Endothelial cell of umbilical vein (primary cell): ENCODE data around the gene IMPA2. TPM values are rescaled to one million over a fixed set of nuclear protein-coding genes. Genes with fewer than 3 reads are reported as not detected.

ENCODE experiments used
- BruUV-seq: library from RNA; stranded (reverse); fragments of 400-500 nt; replicated peaks from 2 replicates; lab custom pipeline; 2021; lab: Mats Ljungman, UMichigan
- CTCF ChIA-PET: fragments of 300-600, 350-600 bp; sonication (Branson Sonifier 250); formaldehyde crosslinking; loops from one replicate; lab custom pipeline; 2021; ENCODE audit warnings: antibody characterized with exemption, inconsistent platforms; lab: Charles Lee
- POLR2A ChIA-PET: fragments of 300-600, 350-600 bp; sonication (Branson Sonifier 250); formaldehyde crosslinking; loops from one replicate; lab custom pipeline; 2021; ENCODE audit warnings: antibody characterized with exemption, inconsistent platforms; lab: Charles Lee
- DNase-seq: peaks from one replicate; pipeline ENCODE4 v3.0.0-alpha.2; 2011; ENCODE audit warnings: low read depth, low spot score
- FAIRE-seq: peaks from 2 replicates; lab custom pipeline; 2011; peaks lifted over from hg19 to GRCh38; lab: Jason Lieb, UNC
- H2AFZ ChIP-seq: 2 replicates; pipeline ENCODE4 v1.6.0; 2012; ENCODE audit warnings: low read depth, low read length, control low read depth, inconsistent platforms
- H3K27ac ChIP-seq: 2 replicates; pipeline ENCODE4 v1.5.1; 2011; ENCODE audit warnings: low read depth, mild to moderate bottlenecking, control low read depth, low read length, moderate library complexity; ENCODE audit not compliant: insufficient read depth
- H3K27me3 ChIP-seq, 2 experiments: 2 replicates each; pipeline versions ENCODE4 v1.6.0 to v1.6.1; 2011; ENCODE audit warnings: low read length in 2 of 2, mixed read lengths in 1 of 2; ENCODE audit not compliant: control insufficient read depth in 2 of 2, insufficient read depth in 2 of 2
- H3K36me3 ChIP-seq, 2 experiments: 2 replicates in 1 of 2; 3 replicates in 1 of 2; pipeline ENCODE4 v1.5.1; 2011; ENCODE audit warnings: low read length in 2 of 2, mild to moderate bottlenecking in 1 of 2, moderate library complexity in 1 of 2; ENCODE audit not compliant: control insufficient read depth in 2 of 2, insufficient read depth in 2 of 2; ENCODE audit errors: extremely low read depth in 1 of 2
- H3K4me1 ChIP-seq: 3 replicates; pipeline ENCODE4 v1.5.1; 2011; ENCODE audit warnings: mild to moderate bottlenecking, low read length; ENCODE audit not compliant: control insufficient read depth, insufficient read depth; ENCODE audit errors: extremely low read depth
- H3K4me2 ChIP-seq: 2 replicates; pipeline ENCODE4 v1.6.1; 2011; ENCODE audit warnings: low read length, control low read depth, mixed read lengths; ENCODE audit not compliant: insufficient read depth
- H3K4me3 ChIP-seq, 3 experiments: fragments of 200-600 bp in 1 of 3; sonication (generic), shearing (Covaris generic) in 1 of 3; replicated peaks in 1 of 3; 2 replicates each; pipeline ENCODE4 v1.5.1; 2011 to 2016; ENCODE audit warnings: control low read depth in 3 of 3, low read length in 3 of 3, mild to moderate bottlenecking in 2 of 3, inconsistent platforms in 1 of 3, low read depth in 1 of 3, moderate library complexity in 1 of 3; ENCODE audit not compliant: insufficient read depth in 1 of 3
- H3K79me2 ChIP-seq: 2 replicates; pipeline ENCODE4 v1.6.0; 2012; ENCODE audit warnings: low read length, inconsistent platforms; ENCODE audit not compliant: control insufficient read depth, insufficient read depth
- H3K9ac ChIP-seq: replicated peaks from 2 replicates; pipeline ENCODE3; 2011; ENCODE audit warnings: low read length, control low read depth; ENCODE audit not compliant: insufficient read depth; ENCODE audit errors: extremely low read depth
- H3K9me1 ChIP-seq: replicated peaks from 3 replicates; pipeline ENCODE4 v1.6.0; 2011; ENCODE audit warnings: mild to moderate bottlenecking, low read length; ENCODE audit not compliant: control insufficient read depth, insufficient read depth; ENCODE audit errors: extremely low read depth
- H3K9me3 ChIP-seq: replicated peaks from 2 replicates; pipeline ENCODE4 v1.5.1; 2012; ENCODE audit warnings: low read length, inconsistent platforms; ENCODE audit not compliant: control insufficient read depth, insufficient read depth
- H4K20me1 ChIP-seq: replicated peaks from 2 replicates; pipeline ENCODE3; 2011; ENCODE audit warnings: mild to moderate bottlenecking, low read length; ENCODE audit not compliant: control insufficient read depth, insufficient read depth; ENCODE audit errors: extremely low read depth
- CTCF ChIP-seq, 2 donors: IDR thresholded peaks; 1 replicate in 1 of 2; 2 replicates in 1 of 2; pipeline ENCODE4 v1.5.1; 2011; ENCODE audit warnings: low read length in 2 of 2, mild to moderate bottlenecking in 2 of 2, moderate library complexity in 2 of 2, control low read depth in 1 of 2, inconsistent platforms in 1 of 2, low read depth in 1 of 2; ENCODE audit not compliant: insufficient read depth in 1 of 2; ENCODE audit errors: extremely low read depth in 1 of 2
- EZH2 ChIP-seq: IDR thresholded peaks from 2 replicates; pipeline ENCODE4 v1.6.1; 2012; ENCODE audit warnings: borderline replicate concordance, low read depth, mild to moderate bottlenecking, moderate library complexity, low read length, inconsistent platforms; ENCODE audit not compliant: severe bottlenecking
- FOS ChIP-seq: IDR thresholded peaks from 2 replicates; pipeline ENCODE4 v1.6.1; 2011; ENCODE audit warnings: mild to moderate bottlenecking, low read length, moderate library complexity, borderline replicate concordance; ENCODE audit not compliant: insufficient read depth
- GATA2 ChIP-seq: IDR thresholded peaks from 2 replicates; pipeline ENCODE4 v1.7.0; 2011; ENCODE audit warnings: low read depth, mild to moderate bottlenecking, moderate library complexity, mixed read lengths, low read length; ENCODE audit not compliant: insufficient read length, insufficient read depth
- JUN ChIP-seq: IDR thresholded peaks from 2 replicates; pipeline ENCODE4 v1.6.1; 2011; ENCODE audit warnings: borderline replicate concordance, low read depth; ENCODE audit not compliant: insufficient read length, insufficient read depth
- MAX ChIP-seq: IDR thresholded peaks from 2 replicates; pipeline ENCODE4 v1.6.1; 2011; ENCODE audit not compliant: insufficient read depth, insufficient read length
- MYC ChIP-seq: IDR thresholded peaks from one replicate; pipeline ENCODE4 v1.6.1; 2011; ENCODE audit warnings: mild to moderate bottlenecking, low read depth, low read length
- POLR2A ChIP-seq: IDR thresholded peaks from 2 replicates; pipeline ENCODE4 v1.6.1; 2012; ENCODE audit warnings: low read depth, mild to moderate bottlenecking, control low read depth, low read length
- POLR2AphosphoS5 ChIP-seq: IDR thresholded peaks from 2 replicates; pipeline ENCODE4 v1.6.1; 2012; ENCODE audit warnings: low read depth, mild to moderate bottlenecking, control low read depth, low read length, moderate library complexity; ENCODE audit not compliant: insufficient read depth
- dilution Hi-C: fragments of 300-500 bp; cut with MboI; formaldehyde crosslinking; loops from one replicate; pipeline ENCODE4 v1.15.0; 2019; ENCODE audit warnings: low sequenced_read_pairs; ENCODE audit not compliant: extremely low pct_ligation_motif_present
- intact Hi-C: fragments of 100-400 bp; cut with micrococcal nuclease; formaldehyde crosslinking; loops from one replicate; pipeline ENCODE4 v1.10.0; 2022
- polyA plus RNA-seq, 4 experiments: library from polyadenylated mRNA; depleted of rRNA in 3 of 4; stranded (reverse) in 3 of 4; unstranded in 1 of 4; fragments of >200 nt; gene quantifications; 2 replicates each; pipeline versions ENCODE4 v1.2.1 to v1.2.3, GENCODE V29; 2011 to 2012; ENCODE audit warnings: missing spikeins in 1 of 4
- total RNA-seq: library from RNA; stranded (reverse); gene quantifications from 2 replicates; pipeline ENCODE4 v1.2.3, GENCODE V29; 2021

IMPA2 gene
- total and polyA plus RNA-seq, 2 donors (not counting 3 experiments of a cell fraction or from before 2014, with no cell fraction given) = 6.1 to 8.0 TPM

DNA sequence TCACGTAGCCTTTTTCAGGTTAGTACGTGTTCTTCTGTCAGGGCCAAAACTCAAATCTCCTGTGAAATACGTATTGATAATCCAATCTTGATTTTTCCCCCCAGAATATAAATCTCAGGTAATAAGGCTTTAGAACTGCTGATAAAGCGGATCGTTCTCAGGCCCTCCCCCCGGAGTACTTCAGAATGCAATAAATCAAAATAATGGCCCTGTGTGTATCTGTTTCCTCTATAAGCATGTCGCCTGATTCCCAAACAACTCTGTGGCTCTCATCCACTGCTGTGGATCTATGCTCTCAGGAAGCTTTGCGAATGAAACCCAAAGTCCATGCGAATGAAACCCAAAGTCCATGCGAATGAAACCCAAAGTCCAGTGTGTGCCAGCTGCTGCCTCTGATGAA is 49.4 kb downstream of the IMPA2 start:
- CTCF ChIA-PET = interaction anchor here (1.0 to 3.0 kb wide), 4 partner anchors 8 to 298 kb away, joined by 3 to 7 read pairs (median 3); no protein-coding TSS in a partner anchor
- TF ChIP-seq MAX (no peak), MYC (no peak), JUN (no peak), CTCF (IDR thresholded peaks at IDR 0.05; ENCODE audit: extremely low read depth in 1 of 2, insufficient read depth in 1 of 2, low read depth in 1 of 2, low read length in 2 of 2) (no peak), GATA2 (no peak), EZH2 (no peak), FOS (no peak), POLR2A (no peak), POLR2AphosphoS5 (no peak)

More for the DNA sequence above, 49.4 kb downstream of the IMPA2 start:
- Histone ChIP-seq H3K27me3 (no peaks in the 10 kb centered on the region), H3K79me2 (no peaks in the 10 kb centered on the region), H3K27ac (no peak overlapping the region), H3K9ac (no peak overlapping the region), H3K4me1 (no peaks in the 10 kb centered on the region), H4K20me1 (no peaks in the 10 kb centered on the region), H3K4me2 (no peak overlapping the region), H2AFZ (no peak overlapping the region), H3K9me3 (no peaks in the 10 kb centered on the region), H3K9me1 (no peaks in the 10 kb centered on the region), H3K36me3 (no peaks in the 10 kb centered on the region), H3K4me3 (no peak overlapping the region)
- no peak for DNase-seq
- BruUV-seq = no TSS peak
- POLR2A ChIA-PET = no interaction called here
- intact Hi-C loops = no loop called here
- no peak for FAIRE-seq
- dilution Hi-C loops = no loop called here
